ENCODE results near the gene XRCC5.

Gene XRCC5

DNA sequence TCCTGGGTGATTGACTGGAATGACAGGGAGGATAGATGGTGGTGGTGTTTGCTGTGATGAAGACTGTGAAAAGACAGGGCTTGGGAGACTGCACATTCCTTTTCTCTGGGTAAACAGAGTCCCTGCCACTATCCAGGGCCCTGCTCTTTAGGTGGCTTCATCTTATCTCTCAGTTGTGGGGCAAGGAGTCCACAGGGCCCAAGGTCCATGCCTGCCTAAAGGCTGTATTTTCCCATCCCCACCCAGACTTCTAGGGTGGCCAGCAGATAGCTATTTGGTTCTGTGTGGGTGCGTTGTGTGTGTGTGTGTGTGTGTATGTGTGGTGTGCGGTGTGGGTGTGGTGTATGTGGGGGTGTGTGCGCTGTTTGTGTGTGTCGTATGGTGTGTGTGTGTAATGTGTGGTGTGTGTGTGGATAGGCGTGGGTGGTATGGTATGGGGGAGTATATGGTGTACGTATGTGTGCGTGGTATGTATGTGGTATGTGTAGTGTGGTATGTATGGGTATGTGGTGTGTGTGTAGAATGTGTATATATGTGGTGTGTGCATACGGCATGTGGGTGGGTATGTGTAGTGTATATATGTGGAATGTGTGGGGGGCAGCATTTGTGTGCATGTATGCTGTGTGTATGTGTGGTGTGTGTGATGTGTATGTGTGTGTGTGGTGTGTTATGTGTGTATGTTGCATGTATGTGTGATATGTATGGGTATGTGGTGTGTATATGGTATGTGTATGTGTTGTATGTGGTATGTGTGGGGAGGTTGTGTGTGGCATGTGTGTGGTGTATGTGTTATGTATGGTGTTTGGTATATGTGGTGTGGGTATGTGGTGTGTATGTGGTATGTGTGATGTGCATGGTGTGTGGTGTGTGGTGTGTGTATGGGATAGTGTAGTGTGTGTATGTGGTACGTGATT is 10.5 kb upstream of the XRCC5 start:
- no peak for TF ChIP-seq POLR2AphosphoS5 (IDR thresholded peaks at IDR 0.05; ENCODE audit: low read depth, low read length)
- TF ChIP-seq, protein P1, sequence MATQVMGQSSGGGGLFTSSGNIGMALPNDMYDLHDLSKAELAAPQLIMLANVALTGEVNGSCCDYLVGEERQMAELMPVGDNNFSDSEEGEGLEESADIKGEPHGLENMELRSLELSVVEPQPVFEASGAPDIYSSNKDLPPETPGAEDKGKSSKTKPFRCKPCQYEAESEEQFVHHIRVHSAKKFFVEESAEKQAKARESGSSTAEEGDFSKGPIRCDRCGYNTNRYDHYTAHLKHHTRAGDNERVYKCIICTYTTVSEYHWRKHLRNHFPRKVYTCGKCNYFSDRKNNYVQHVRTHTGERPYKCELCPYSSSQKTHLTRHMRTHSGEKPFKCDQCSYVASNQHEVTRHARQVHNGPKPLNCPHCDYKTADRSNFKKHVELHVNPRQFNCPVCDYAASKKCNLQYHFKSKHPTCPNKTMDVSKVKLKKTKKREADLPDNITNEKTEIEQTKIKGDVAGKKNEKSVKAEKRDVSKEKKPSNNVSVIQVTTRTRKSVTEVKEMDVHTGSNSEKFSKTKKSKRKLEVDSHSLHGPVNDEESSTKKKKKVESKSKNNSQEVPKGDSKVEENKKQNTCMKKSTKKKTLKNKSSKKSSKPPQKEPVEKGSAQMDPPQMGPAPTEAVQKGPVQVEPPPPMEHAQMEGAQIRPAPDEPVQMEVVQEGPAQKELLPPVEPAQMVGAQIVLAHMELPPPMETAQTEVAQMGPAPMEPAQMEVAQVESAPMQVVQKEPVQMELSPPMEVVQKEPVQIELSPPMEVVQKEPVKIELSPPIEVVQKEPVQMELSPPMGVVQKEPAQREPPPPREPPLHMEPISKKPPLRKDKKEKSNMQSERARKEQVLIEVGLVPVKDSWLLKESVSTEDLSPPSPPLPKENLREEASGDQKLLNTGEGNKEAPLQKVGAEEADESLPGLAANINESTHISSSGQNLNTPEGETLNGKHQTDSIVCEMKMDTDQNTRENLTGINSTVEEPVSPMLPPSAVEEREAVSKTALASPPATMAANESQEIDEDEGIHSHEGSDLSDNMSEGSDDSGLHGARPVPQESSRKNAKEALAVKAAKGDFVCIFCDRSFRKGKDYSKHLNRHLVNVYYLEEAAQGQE (IDR thresholded peaks at IDR 0.05; ENCODE audit: insufficient read depth in 1 of 2, low read depth in 2 of 2, low read length in 2 of 2) = no peak
- TF ChIP-seq FOXP2 (optimal IDR thresholded peaks at IDR 0.05; ENCODE audit: borderline replicate concordance, extremely low read depth, extremely low read length, insufficient read depth) = no peak
- no peak for TF ChIP-seq TAF1 (IDR thresholded peaks at IDR 0.05; ENCODE audit: borderline replicate concordance, insufficient read depth, low read length)
- TF ChIP-seq SIN3A (IDR thresholded peaks at IDR 0.05; ENCODE audit: borderline replicate concordance, insufficient read depth, low read length) = no peak

DNA sequence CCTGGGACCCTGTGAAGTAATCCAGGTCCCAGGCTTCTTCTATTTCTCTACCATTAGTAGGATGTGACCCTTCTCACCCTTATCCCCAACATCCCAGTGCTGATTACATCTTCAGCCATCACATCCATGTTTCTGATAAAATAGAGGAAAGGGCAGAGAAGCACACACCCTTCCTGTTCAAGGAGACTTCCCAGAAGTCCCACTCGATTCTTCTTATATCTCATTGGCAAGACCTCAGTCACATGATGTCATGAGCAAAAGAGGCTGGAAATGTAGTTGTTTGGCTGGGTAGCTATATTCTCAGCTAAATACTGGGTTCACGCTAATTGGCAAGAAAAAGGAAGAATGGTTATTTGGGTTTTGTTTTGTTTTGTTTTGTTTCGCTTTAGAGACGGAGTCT is 8.0 kb upstream of the XRCC5 start:
- TF ChIP-seq POLR2AphosphoS5 (IDR thresholded peaks at IDR 0.05; ENCODE audit: low read depth, low read length) (no peak), TAF1 (IDR thresholded peaks at IDR 0.05; ENCODE audit: borderline replicate concordance, insufficient read depth, low read length) (no peak)

DNA sequence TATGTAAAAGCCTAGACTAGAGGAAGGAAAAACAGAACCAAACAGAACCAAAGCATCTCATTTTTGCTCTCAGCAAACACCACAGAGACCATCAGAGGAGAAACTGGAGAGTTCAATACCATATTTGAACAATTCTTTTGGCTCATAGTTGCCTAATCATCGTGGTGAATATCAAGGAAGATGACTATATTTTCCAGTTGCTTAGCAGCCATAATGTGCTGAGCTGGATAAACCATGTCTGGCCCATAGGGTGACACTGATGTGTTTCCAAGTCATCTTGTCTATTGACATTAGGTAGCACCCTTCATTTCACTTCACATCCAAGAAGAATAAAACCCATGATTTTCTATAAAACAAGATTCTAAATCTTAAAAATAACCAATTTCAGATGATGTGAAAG is 5.9 kb upstream of the XRCC5 start:
- TF ChIP-seq TAF1 (IDR thresholded peaks at IDR 0.05; ENCODE audit: borderline replicate concordance, insufficient read depth, low read length) (no peak), POLR2AphosphoS5 (IDR thresholded peaks at IDR 0.05; ENCODE audit: low read depth, low read length) (no peak), SIN3A (IDR thresholded peaks at IDR 0.05; ENCODE audit: borderline replicate concordance, insufficient read depth, low read length) (no peak)
- TF ChIP-seq, protein P1 (IDR thresholded peaks at IDR 0.05; ENCODE audit: insufficient read depth in 1 of 2, low read depth in 2 of 2, low read length in 2 of 2) = no peak

DNA sequence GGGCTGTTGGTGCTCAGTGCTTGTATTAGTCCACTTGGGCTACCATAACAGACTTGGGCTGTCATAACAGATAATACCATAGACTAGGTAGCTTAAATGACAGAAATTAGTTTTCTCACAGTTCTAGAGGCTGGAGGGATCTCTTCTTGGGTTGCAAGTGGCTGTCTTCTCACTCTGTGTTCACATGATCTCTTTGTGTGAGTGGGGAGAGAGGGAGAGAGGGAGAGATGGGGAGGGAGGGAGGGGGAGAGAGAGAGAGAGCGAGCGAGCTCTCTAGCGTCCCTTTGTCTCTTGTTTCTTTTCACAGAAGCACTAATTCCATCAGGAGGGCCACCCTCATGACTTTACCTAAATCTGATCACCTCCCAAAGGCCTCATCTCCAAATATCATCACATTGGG is 4.5 kb upstream of the XRCC5 start:
- TF ChIP-seq TAF1 (IDR thresholded peaks at IDR 0.05; ENCODE audit: borderline replicate concordance, insufficient read depth, low read length) (no peak), FOXP2 (optimal IDR thresholded peaks at IDR 0.05; ENCODE audit: borderline replicate concordance, extremely low read depth, extremely low read length, insufficient read depth) (no peak), SIN3A (IDR thresholded peaks at IDR 0.05; ENCODE audit: borderline replicate concordance, insufficient read depth, low read length) (no peak), POLR2AphosphoS5 (IDR thresholded peaks at IDR 0.05; ENCODE audit: low read depth, low read length) (no peak)
- TF ChIP-seq, protein P1 (IDR thresholded peaks at IDR 0.05; ENCODE audit: insufficient read depth in 1 of 2, low read depth in 2 of 2, low read length in 2 of 2) = no peak

DNA sequence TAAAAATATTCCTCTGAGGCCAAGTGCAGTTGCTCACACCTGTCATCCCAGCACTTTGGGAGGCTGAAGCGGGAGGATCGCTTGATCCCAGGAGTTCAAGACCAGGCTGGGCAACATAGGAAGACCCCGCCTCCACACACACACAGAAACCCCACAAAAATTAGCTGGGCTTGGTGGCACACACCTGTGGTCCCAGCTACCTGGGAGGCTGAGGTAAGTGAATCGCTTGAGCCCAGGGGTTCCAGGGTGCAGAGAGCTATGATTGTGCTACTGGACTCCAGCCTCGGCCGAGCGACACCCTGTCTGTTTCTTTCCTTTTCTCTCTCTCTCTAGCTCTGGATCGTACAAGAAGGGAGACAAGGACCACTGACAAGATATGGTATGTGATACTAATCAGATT is 1.8 kb upstream of the XRCC5 start:
- TF ChIP-seq FOXP2 (optimal IDR thresholded peaks at IDR 0.05; ENCODE audit: borderline replicate concordance, extremely low read depth, extremely low read length, insufficient read depth) (no peak), SIN3A (IDR thresholded peaks at IDR 0.05; ENCODE audit: borderline replicate concordance, insufficient read depth, low read length) (no peak)
- TF ChIP-seq, protein P1 (IDR thresholded peaks at IDR 0.05; ENCODE audit: insufficient read depth in 1 of 2, low read depth in 2 of 2, low read length in 2 of 2) = no peak

All from PFSK-1 (cell line).